H1 (cell line): ENCODE data around the gene PRMT2. TPM values are rescaled to one million over a fixed set of nuclear protein-coding genes. Genes with fewer than 3 reads are reported as not detected.

Experiments
- CTCF ChIA-PET: fragments of 300-600 bp; sonication (Branson Sonifier 250); formaldehyde crosslinking; loops from one replicate; lab custom pipeline; 2021; ENCODE audit not compliant: partially characterized antibody; lab: Charles Lee
- POLR2A ChIA-PET: fragments of 300-600 bp; sonication (Branson Sonifier 250); formaldehyde crosslinking; loops from one replicate; lab custom pipeline; 2021; ENCODE audit warnings: inconsistent platforms; ENCODE audit not compliant: partially characterized antibody; lab: Charles Lee
- DNase-seq, 2 experiments: peaks; one replicate each; pipeline versions ENCODE4 v3.0.0 to v3.0.0-alpha.2; 2010 to 2022; ENCODE audit warnings: low spot score in 2 of 2, low read depth in 1 of 2, mixed read lengths in 1 of 2
- FAIRE-seq: peaks from 2 replicates; lab custom pipeline; 2011; peaks lifted over from hg19 to GRCh38; lab: Jason Lieb, UNC
- H2AFZ ChIP-seq: 2 replicates; pipeline ENCODE4 v1.8.1; 2012; ENCODE audit warnings: low read length, inconsistent platforms
- H2AK5ac ChIP-seq: 2 replicates; pipeline ENCODE4 v1.6.1; 2013; ENCODE audit warnings: low read depth, low read length
- H2BK120ac ChIP-seq: replicated peaks from 2 replicates; pipeline ENCODE3; 2013; ENCODE audit warnings: low read depth, low read length, inconsistent platforms
- H2BK12ac ChIP-seq: 2 replicates; pipeline ENCODE4 v1.6.1; 2013; ENCODE audit warnings: low read depth, low read length
- H2BK15ac ChIP-seq: 2 replicates; pipeline ENCODE4 v1.6.1; 2013; ENCODE audit warnings: low read length
- H2BK20ac ChIP-seq: 2 replicates; pipeline ENCODE4 v1.6.1; 2013; ENCODE audit warnings: low read length
- H2BK5ac ChIP-seq: 2 replicates; pipeline ENCODE4 v1.6.1; 2013; ENCODE audit warnings: low read depth, low read length
- H3K14ac ChIP-seq: 2 replicates; pipeline ENCODE4 v1.6.1; 2013; ENCODE audit warnings: inconsistent platforms; ENCODE audit not compliant: insufficient read length
- H3K18ac ChIP-seq: 2 replicates; pipeline ENCODE4 v1.6.1; 2013; ENCODE audit warnings: low read length; ENCODE audit errors: extremely low read depth
- H3K23ac ChIP-seq: 2 replicates; pipeline ENCODE4 v1.6.1; 2013; ENCODE audit warnings: inconsistent platforms; ENCODE audit not compliant: insufficient read length
- H3K23me2 ChIP-seq: 2 replicates; pipeline ENCODE4 v1.6.1; 2013; ENCODE audit warnings: low read depth, low read length
- H3K27ac ChIP-seq: 2 replicates; pipeline ENCODE4 v1.6.1; 2011; ENCODE audit warnings: low read depth, low read length, inconsistent platforms
- H3K27me3 ChIP-seq, 4 experiments: replicated peaks in 1 of 4; 1 replicate in 1 of 4; 2 replicates in 3 of 4; pipeline versions ENCODE4 v1.6.1 to v1.8.1; 2011 to 2013; ENCODE audit warnings: low read length in 3 of 4, mild to moderate bottlenecking in 3 of 4, inconsistent platforms in 2 of 4, mixed read lengths in 2 of 4, moderate library complexity in 1 of 4; ENCODE audit not compliant: control insufficient read depth in 3 of 4, insufficient read depth in 3 of 4; ENCODE audit errors: extremely low read depth in 1 of 4
- H3K36me3 ChIP-seq, 4 experiments: 2 replicates each; pipeline versions ENCODE4 v1.6.1 to v1.8.1; 2011 to 2013; ENCODE audit warnings: mild to moderate bottlenecking in 4 of 4, low read length in 3 of 4, moderate library complexity in 2 of 4, control low read depth in 1 of 4, inconsistent platforms in 1 of 4; ENCODE audit not compliant: insufficient read depth in 4 of 4, control insufficient read depth in 2 of 4
- H3K4ac ChIP-seq: replicated peaks from 2 replicates; pipeline ENCODE3; 2013; ENCODE audit warnings: low read length, low read depth, mixed read lengths, inconsistent platforms; ENCODE audit not compliant: insufficient read length
- H3K4me1 ChIP-seq, 4 experiments: replicated peaks in 1 of 4; 1 replicate in 1 of 4; 2 replicates in 3 of 4; pipeline versions ENCODE4 v1.6.1 to v1.8.1; 2011 to 2013; ENCODE audit warnings: low read length in 3 of 4, inconsistent platforms in 2 of 4, mixed read lengths in 1 of 4; ENCODE audit not compliant: insufficient read depth in 4 of 4, control insufficient read depth in 3 of 4
- H3K4me2 ChIP-seq, 2 experiments: 2 replicates each; pipeline versions ENCODE4 v1.6.1 to v1.8.1; 2011 to 2013; ENCODE audit warnings: low read depth in 2 of 2, low read length in 2 of 2, control low read depth in 1 of 2, inconsistent platforms in 1 of 2, mild to moderate bottlenecking in 1 of 2; ENCODE audit not compliant: insufficient read depth in 1 of 2
- H3K4me3 ChIP-seq, 4 experiments: fragments of 200-600, 300-600 bp in 1 of 4; sonication (generic), shearing (Covaris generic), sonication (Bioruptor Twin) in 1 of 4; 2 replicates each; pipeline versions ENCODE4 v1.5.1 to v1.8.1; 2011 to 2016; ENCODE audit warnings: low read length in 4 of 4, low read depth in 3 of 4, control low read depth in 2 of 4, inconsistent platforms in 2 of 4, mild to moderate bottlenecking in 2 of 4, mixed read lengths in 1 of 4, moderate library complexity in 1 of 4; ENCODE audit not compliant: insufficient read depth in 2 of 4; ENCODE audit errors: extremely low read depth in 1 of 4
- H3K56ac ChIP-seq: replicated peaks from 2 replicates; pipeline ENCODE3; 2013; ENCODE audit warnings: low read depth, mild to moderate bottlenecking, mixed read lengths, low read length, inconsistent platforms; ENCODE audit not compliant: insufficient read length
- H3K79me1 ChIP-seq: 2 replicates; pipeline ENCODE4 v1.6.1; 2013; ENCODE audit warnings: low read depth, low read length, control low read depth
- H3K79me2 ChIP-seq, 2 experiments: 2 replicates each; pipeline versions ENCODE4 v1.6.1 to v1.8.1; 2012 to 2013; ENCODE audit warnings: low read length in 2 of 2, mild to moderate bottlenecking in 2 of 2, inconsistent platforms in 1 of 2; ENCODE audit not compliant: insufficient read depth in 2 of 2, control insufficient read depth in 1 of 2
- H3K9ac ChIP-seq, 4 experiments: replicated peaks in 1 of 4; 1 replicate in 1 of 4; 2 replicates in 3 of 4; pipeline versions ENCODE4 v1.6.1 to v1.8.1; 2011 to 2013; ENCODE audit warnings: low read depth in 3 of 4, low read length in 3 of 4, control low read depth in 2 of 4, mild to moderate bottlenecking in 2 of 4, moderate library complexity in 2 of 4, inconsistent platforms in 1 of 4; ENCODE audit errors: extremely low read depth in 1 of 4
- H3K9me3 ChIP-seq, 2 experiments: 2 replicates each; pipeline versions ENCODE4 v1.6.1 to v1.8.1; 2012 to 2013; ENCODE audit warnings: mild to moderate bottlenecking in 2 of 2, moderate library complexity in 2 of 2, control low read depth in 1 of 2, inconsistent platforms in 1 of 2, low read depth in 1 of 2, low read length in 1 of 2, mixed read lengths in 1 of 2; ENCODE audit not compliant: insufficient read depth in 2 of 2
- H4K20me1 ChIP-seq, 2 experiments: replicated peaks in 1 of 2; 2 replicates each; pipeline versions ENCODE3 to v1.8.1; 2011 to 2013; ENCODE audit warnings: inconsistent platforms in 2 of 2, low read length in 2 of 2, mild to moderate bottlenecking in 1 of 2; ENCODE audit not compliant: insufficient read depth in 2 of 2, control insufficient read depth in 1 of 2
- H4K5ac ChIP-seq: 2 replicates; pipeline ENCODE4 v1.6.1; 2013; ENCODE audit warnings: low read length, low read depth, mixed read lengths, inconsistent platforms; ENCODE audit not compliant: insufficient read length
- H4K8ac ChIP-seq: 2 replicates; pipeline ENCODE4 v1.8.0; 2013; ENCODE audit warnings: mild to moderate bottlenecking, moderate library complexity, low read length, inconsistent platforms; ENCODE audit not compliant: insufficient read depth; ENCODE audit errors: extremely low read depth
- H4K91ac ChIP-seq: replicated peaks from 2 replicates; pipeline ENCODE3; 2013; ENCODE audit warnings: low read length, mixed read lengths, inconsistent platforms; ENCODE audit not compliant: insufficient read length
- ASH2L ChIP-seq: fragments of 200-600, 300-600 bp; sonication (generic); IDR thresholded peaks from one replicate; pipeline ENCODE4 v1.7.1; 2017; ENCODE audit warnings: low read length
- ATF2 ChIP-seq: IDR thresholded peaks from 2 replicates; pipeline ENCODE4 v1.6.1; 2012; ENCODE audit warnings: low read length, inconsistent platforms
- BACH1 ChIP-seq: IDR thresholded peaks from 2 replicates; pipeline ENCODE4 v1.6.1; 2012; ENCODE audit warnings: low read length, improper control_type of control experiment
- CHD2 ChIP-seq: IDR thresholded peaks from 2 replicates; pipeline ENCODE4 v1.6.1; 2012; ENCODE audit warnings: low read length, improper control_type of control experiment
- CREB1 ChIP-seq: IDR thresholded peaks from 2 replicates; pipeline ENCODE4 v1.6.1; 2012; ENCODE audit warnings: inconsistent platforms
- EZH2 ChIP-seq: fragments of 200-600 bp; sonication (generic); IDR thresholded peaks from 2 replicates; pipeline ENCODE4 v1.7.1; 2012; ENCODE audit warnings: low read depth, mild to moderate bottlenecking, moderate library complexity, low read length, inconsistent platforms; ENCODE audit not compliant: severe bottlenecking
- GTF2F1 ChIP-seq: IDR thresholded peaks from 2 replicates; pipeline ENCODE4 v1.6.1; 2012; ENCODE audit warnings: low read depth, low read length, improper control_type of control experiment, borderline replicate concordance
- HDAC2 ChIP-seq, 2 experiments: fragments of 300-600 bp in 1 of 2; sonication (generic) in 1 of 2; IDR thresholded peaks; 2 replicates each; pipeline ENCODE4 v1.6.1; 2011 to 2012; ENCODE audit warnings: low read depth in 2 of 2, low read length in 2 of 2, mild to moderate bottlenecking in 2 of 2, moderate library complexity in 2 of 2, borderline replicate concordance in 1 of 2, inconsistent platforms in 1 of 2
- KDM4A ChIP-seq: IDR thresholded peaks from one replicate; pipeline ENCODE4 v1.7.1; 2012; ENCODE audit warnings: low read depth, mild to moderate bottlenecking, moderate library complexity, low read length, inconsistent platforms; ENCODE audit not compliant: severe bottlenecking
- MAFK ChIP-seq: IDR thresholded peaks from 2 replicates; pipeline ENCODE4 v1.6.1; 2012; ENCODE audit warnings: low read depth, mild to moderate bottlenecking, improper control_type of control experiment, low read length
- SRF ChIP-seq: IDR thresholded peaks from 2 replicates; pipeline ENCODE4 v1.6.1; 2011; ENCODE audit warnings: mild to moderate bottlenecking, low read depth, low read length, moderate library complexity
- WGBS, 2 experiments: shearing (Covaris generic) in 1 of 2; methylation state at CpG; one replicate each; pipeline versions ENCODE4 v1.1.6 to v1.1.7; 2013 to 2015; ENCODE audit warnings: low lambda C conversion rate in 2 of 2, mixed read lengths in 2 of 2, inconsistent platforms in 1 of 2, low coverage in 1 of 2, missing lambda C conversion rate in 1 of 2; ENCODE audit not compliant: insufficient replicate concordance in 2 of 2, insufficient coverage in 1 of 2, insufficient read length in 1 of 2; ENCODE audit errors: extremely low coverage in 1 of 2, missing lambda C conversion rate in 1 of 2; 5-methylcytosine and 5-hydroxymethylcytosine counted together
- polyA plus RNA-seq, 7 experiments: library from polyadenylated mRNA; depleted of rRNA in 3 of 7; stranded (reverse) in 5 of 7; unstranded in 2 of 7; fragments of >200 nt in 5 of 7; fragments of 200-250 nt in 2 of 7; gene quantifications; 1 replicate in 5 of 7; 2 replicates in 1 of 7; 4 replicates in 1 of 7; pipeline versions ENCODE4 v1.2.1 to v1.2.3, GENCODE V29; 2011 to 2013; ENCODE audit warnings: missing spikeins in 2 of 7, mixed read lengths in 2 of 7
- total RNA-seq: library from RNA; stranded (reverse); fragmentation: NEBNext Ultra II Directional; extraction: Animal tissue kit (Norgen Biotek cat#: 25700); gene quantifications from 2 replicates; pipeline ENCODE4 v1.2.1, GENCODE V29; 2021

Gene PRMT2
- total and polyA plus RNA-seq, 2 of the 8 experiments (the other 6 are each of a cell fraction or from before 2014, with no cell fraction given), result 45.8 to 59.2 TPM

- no peak overlapping the region for H3K4ac ChIP-seq
- peak overlapping the region in 3 of 4 experiments; percentile 9 to 33 (median 24); a peak in 2 of 7 replicates for H3K9ac ChIP-seq
- peak overlapping the region; percentile 65 to 80 (median 68) for H3K4me3 ChIP-seq
- no peak overlapping the region for H2AK5ac ChIP-seq
- DNase-seq (peak in 1 of 2 experiments; percentile 73), FAIRE-seq (no peak)
- H4K5ac ChIP-seq, result no peak overlapping the region
- CTCF ChIA-PET, result no interaction called here
- peaks cover 0 to 3% of the 10 kb centered on the region in 2 experiments for H4K20me1 ChIP-seq
- H4K8ac ChIP-seq, result peak overlapping the region; percentile 60
- WGBS, 2 experiments, result 3% methylated on average over 32 of the region's 53 CpGs; no CpG with 5 or more reads in 1 of the 2 experiments
- H3K79me2 ChIP-seq, result no peaks in the 10 kb centered on the region
- no peak overlapping the region for H2BK15ac ChIP-seq
- H3K36me3 ChIP-seq, result no peaks in the 10 kb centered on the region; a peak in 1 of 8 replicates
- peak overlapping the region; percentile 15 for H2AFZ ChIP-seq
- peak overlapping the region; percentile 18 for H4K91ac ChIP-seq
- no peaks in the 10 kb centered on the region for H3K9me3 ChIP-seq
- H2BK5ac ChIP-seq, result no peak overlapping the region
- no peak overlapping the region for H3K14ac ChIP-seq
- no peak overlapping the region for H3K23ac ChIP-seq
- no peak overlapping the region for H2BK20ac ChIP-seq
- H2BK12ac ChIP-seq, result no peak overlapping the region
- H3K79me1 ChIP-seq, result no peaks in the 10 kb centered on the region
- H3K4me1 ChIP-seq, result 0 out of 7 replicates have a peak, but pooled peaks cover 0 to 3% (median 0%) of the 10 kb centered on the region in 4 experiments
- H2BK120ac ChIP-seq, result no peak overlapping the region
- peaks cover 9% of the 10 kb centered on the region for H3K23me2 ChIP-seq
- H3K27me3 ChIP-seq, result peaks cover 0 to 20% (median 14%) of the 10 kb centered on the region in 4 experiments; a peak in 6 of 7 replicates
- no peak overlapping the region for H3K27ac ChIP-seq
- POLR2A ChIA-PET, result interaction anchor here (1.1 to 1.9 kb wide), 4 partner anchors 10 to 32 kb away, joined by 4 to 6 read pairs (median 4); partner anchors contain the start of gene PRMT2
- H3K56ac ChIP-seq, result no peak overlapping the region
- H3K4me2 ChIP-seq, result peak overlapping the region; percentile 81 to 82
- peak overlapping the region; percentile 71; the same call in 1 of the 2 replicates for H3K18ac ChIP-seq
- TF ChIP-seq KDM4A (peak; percentile 90), HDAC2 (IDR thresholded peaks at IDR 0.05; ENCODE audit: borderline replicate concordance in 1 of 2, low read depth in 2 of 2, low read length in 2 of 2) (no peak), SRF (no peak), BACH1 (0 out of 2 replicates have a peak, but pooled peaks have one; percentile 43), CHD2 (no peak), MAFK (no peak), EZH2 (peak; percentile 71), GTF2F1 (no peak), ASH2L (peak; percentile 63), CREB1 (no peak), ATF2 (no peak)
Observed at GRCh38 chr21:46667741-46668380, 32.4 kb downstream of the PRMT2 start.
